Hepatocyte (in vitro differentiated cells): ENCODE measurements around the gene NAAA. TPM values are rescaled to one million over a fixed set of nuclear protein-coding genes. Genes with fewer than 3 reads are reported as not detected.

Experiments
- DNase-seq: peaks from one replicate; pipeline ENCODE4 v3.0.0-alpha.2; 2016; ENCODE audit warnings: low spot score
- H2AFZ ChIP-seq: fragments of 200-600 bp; sonication (generic); 2 replicates; pipeline ENCODE4 v1.6.0; 2016; ENCODE audit warnings: antibody characterized with exemption, mild to moderate bottlenecking
- H3K27ac ChIP-seq: fragments of 200-600 bp; sonication (generic); 2 replicates; pipeline ENCODE4 v1.5.1; 2016; ENCODE audit warnings: mild to moderate bottlenecking
- H3K27me3 ChIP-seq: fragments of 200-600 bp; sonication (generic); 2 replicates; pipeline ENCODE4 v1.6.1; 2016
- H3K36me3 ChIP-seq: fragments of 200-600 bp; sonication (generic); replicated peaks from 2 replicates; pipeline ENCODE4 v1.5.1; 2016; ENCODE audit warnings: low read depth; ENCODE audit not compliant: insufficient read depth
- H3K4me1 ChIP-seq: fragments of 200-600 bp; sonication (generic); 2 replicates; pipeline ENCODE4 v1.5.1; 2016; ENCODE audit warnings: mild to moderate bottlenecking, moderate library complexity; ENCODE audit not compliant: insufficient read depth
- H3K4me2 ChIP-seq: fragments of 200-600 bp; sonication (generic); 2 replicates; pipeline ENCODE4 v1.6.0; 2016
- H3K4me3 ChIP-seq: fragments of 200-600 bp; sonication (generic); 2 replicates; pipeline ENCODE4 v1.5.1; 2016; ENCODE audit warnings: mild to moderate bottlenecking
- H3K79me2 ChIP-seq: fragments of 200-600 bp; sonication (generic); 2 replicates; pipeline ENCODE4 v1.6.0; 2017; ENCODE audit warnings: mild to moderate bottlenecking
- H3K9me2 ChIP-seq: fragments of 200-600 bp; sonication (generic); replicated peaks from 2 replicates; pipeline ENCODE4 v1.6.0; 2017; ENCODE audit warnings: mild to moderate bottlenecking; ENCODE audit not compliant: insufficient read depth
- H3K9me3 ChIP-seq: fragments of 200-600 bp; sonication (generic); 2 replicates; pipeline ENCODE4 v1.5.1; 2016; ENCODE audit warnings: low read depth, mild to moderate bottlenecking
- H4K20me1 ChIP-seq: fragments of 200-600 bp; sonication (generic); 2 replicates; pipeline ENCODE4 v1.6.0; 2016; ENCODE audit warnings: mild to moderate bottlenecking; ENCODE audit not compliant: insufficient read depth, poor library complexity, severe bottlenecking
- EZH2 ChIP-seq: fragments of 200-600 bp; sonication (generic); IDR thresholded peaks from 2 replicates; pipeline ENCODE4 v1.6.1; 2016; ENCODE audit warnings: antibody characterized with exemption, mild to moderate bottlenecking, borderline replicate concordance
- EZH2phosphoT487 ChIP-seq: fragments of 200-600 bp; sonication (generic); IDR thresholded peaks from one replicate; pipeline ENCODE4 v1.6.1; 2018; ENCODE audit warnings: antibody characterized with exemption, mild to moderate bottlenecking, low read depth, moderate library complexity; ENCODE audit not compliant: unreplicated experiment, severe bottlenecking
- WGBS: methylation state at CpG from one replicate; pipeline ENCODE4 v1.1.6; 2016; ENCODE audit warnings: low lambda C conversion rate; ENCODE audit errors: missing lambda C conversion rate; 5-methylcytosine and 5-hydroxymethylcytosine counted together
- polyA plus RNA-seq: library from polyadenylated mRNA; unstranded; fragments of >200 nt; fragmentation: Nextera tagmentation; extraction: Ambion mirVana; gene quantifications from 2 replicates; pipeline ENCODE4 v1.2.1, GENCODE V29; 2016
- total RNA-seq: library from RNA; depleted of rRNA; stranded (reverse); fragments of >200 nt; gene quantifications from 2 replicates; pipeline ENCODE4 v1.2.3, GENCODE V29; 2014
- TF ChIP-seq, protein P1 (sequence below): fragments of 200-600 bp; sonication (generic); IDR thresholded peaks from 2 replicates; pipeline ENCODE4 v1.5.1; 2016; ENCODE audit warnings: antibody characterized with exemption, mild to moderate bottlenecking; ENCODE audit not compliant: poor library complexity

Gene NAAA
- total and polyA plus RNA-seq, 2 experiments from 2014 or later: 21.8 to 41.0 TPM

- no peak for DNase-seq
- Histone ChIP-seq H3K9me3 (no peaks in the 10 kb centered on the region), H3K36me3 (no peaks in the 10 kb centered on the region), H4K20me1 (no peaks in the 10 kb centered on the region), H2AFZ (no peak overlapping the region), H3K9me2 (no peaks in the 10 kb centered on the region), H3K79me2 (no peaks in the 10 kb centered on the region), H3K27ac (no peak overlapping the region), H3K4me3 (no peak overlapping the region), H3K4me2 (no peak overlapping the region), H3K27me3 (no peaks in the 10 kb centered on the region), H3K4me1 (no peaks in the 10 kb centered on the region)
- no peak for TF ChIP-seq EZH2
- TF ChIP-seq, protein P1, sequence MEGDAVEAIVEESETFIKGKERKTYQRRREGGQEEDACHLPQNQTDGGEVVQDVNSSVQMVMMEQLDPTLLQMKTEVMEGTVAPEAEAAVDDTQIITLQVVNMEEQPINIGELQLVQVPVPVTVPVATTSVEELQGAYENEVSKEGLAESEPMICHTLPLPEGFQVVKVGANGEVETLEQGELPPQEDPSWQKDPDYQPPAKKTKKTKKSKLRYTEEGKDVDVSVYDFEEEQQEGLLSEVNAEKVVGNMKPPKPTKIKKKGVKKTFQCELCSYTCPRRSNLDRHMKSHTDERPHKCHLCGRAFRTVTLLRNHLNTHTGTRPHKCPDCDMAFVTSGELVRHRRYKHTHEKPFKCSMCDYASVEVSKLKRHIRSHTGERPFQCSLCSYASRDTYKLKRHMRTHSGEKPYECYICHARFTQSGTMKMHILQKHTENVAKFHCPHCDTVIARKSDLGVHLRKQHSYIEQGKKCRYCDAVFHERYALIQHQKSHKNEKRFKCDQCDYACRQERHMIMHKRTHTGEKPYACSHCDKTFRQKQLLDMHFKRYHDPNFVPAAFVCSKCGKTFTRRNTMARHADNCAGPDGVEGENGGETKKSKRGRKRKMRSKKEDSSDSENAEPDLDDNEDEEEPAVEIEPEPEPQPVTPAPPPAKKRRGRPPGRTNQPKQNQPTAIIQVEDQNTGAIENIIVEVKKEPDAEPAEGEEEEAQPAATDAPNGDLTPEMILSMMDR: no peak
- TF ChIP-seq EZH2phosphoT487: no peak
Measured at GRCh38 chr4:75898536-75898935, 42.3 kb downstream of the NAAA start.

DNA sequence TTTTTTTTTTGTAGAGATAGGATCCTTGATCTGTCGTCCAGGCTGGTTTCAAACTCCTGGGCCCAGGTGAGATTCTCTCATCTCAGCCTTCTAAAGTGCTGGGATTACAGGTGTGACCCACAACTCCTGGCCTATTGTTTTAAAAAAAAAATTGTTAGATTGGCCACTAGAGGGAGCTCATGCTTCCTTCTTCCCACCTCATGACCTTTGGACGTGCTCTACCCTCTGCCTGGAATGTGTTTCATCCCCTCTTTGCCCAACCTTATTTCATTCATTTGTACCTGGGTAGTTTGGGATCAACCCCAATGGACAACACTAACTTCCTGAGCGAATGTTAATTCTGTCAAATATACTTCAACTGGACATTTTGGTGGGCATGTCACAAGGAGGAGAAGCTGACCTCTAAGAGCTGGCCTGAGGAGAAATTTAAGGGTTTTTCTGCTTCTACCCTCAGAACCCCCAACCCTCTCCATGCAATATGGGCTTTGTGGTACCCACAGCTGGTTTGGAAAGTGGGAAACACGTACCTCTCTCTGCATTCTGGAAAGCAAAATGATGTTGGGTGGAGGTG is 45.0 kb downstream of the NAAA start:
- no peak overlapping the region for H2AFZ ChIP-seq
- no peaks in the 10 kb centered on the region for H3K36me3 ChIP-seq
- no peak overlapping the region for H3K27ac ChIP-seq
- peak; percentile 50 for DNase-seq
- H3K4me2 ChIP-seq: no peak overlapping the region
- H4K20me1 ChIP-seq: no peaks in the 10 kb centered on the region
- TF ChIP-seq EZH2phosphoT487: no peak
- no peak for TF ChIP-seq EZH2
- TF ChIP-seq, protein P1: peak; percentile 66
- H3K9me2 ChIP-seq: no peaks in the 10 kb centered on the region
- no peaks in the 10 kb centered on the region for H3K79me2 ChIP-seq
- WGBS: 47% methylated on average over 4 of the region's 4 CpGs
- no peaks in the 10 kb centered on the region for H3K27me3 ChIP-seq
- no peaks in the 10 kb centered on the region for H3K4me1 ChIP-seq
- no peaks in the 10 kb centered on the region for H3K9me3 ChIP-seq
- H3K4me3 ChIP-seq: no peak overlapping the region

DNA sequence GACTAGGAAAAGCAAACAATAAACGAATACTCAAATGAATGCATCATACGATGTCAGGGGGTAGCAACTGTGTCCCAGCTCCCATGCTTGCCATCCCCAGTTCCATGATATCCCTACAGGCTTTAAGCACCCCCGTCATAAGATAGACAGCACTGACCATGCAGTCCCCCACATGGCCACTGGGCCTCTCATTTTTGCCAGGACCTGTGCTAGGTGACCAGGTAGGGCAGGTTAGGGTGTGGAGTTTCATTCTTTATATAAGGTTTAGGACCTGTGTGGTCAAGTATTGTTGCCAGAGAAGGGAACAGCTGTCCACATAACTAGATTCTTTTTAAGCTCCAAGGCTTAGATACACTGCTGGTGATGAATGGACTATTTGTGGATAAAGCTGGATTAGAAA is 48.3 kb downstream of the NAAA start:
- no peak overlapping the region for H3K27ac ChIP-seq
- TF ChIP-seq EZH2phosphoT487 (no peak), EZH2 (no peak)
- TF ChIP-seq, protein P1: no peak
- H3K9me2 ChIP-seq: no peaks in the 10 kb centered on the region
- H3K4me1 ChIP-seq: no peaks in the 10 kb centered on the region
- WGBS: 81% methylated on average over 3 of the region's 3 CpGs
- no peaks in the 10 kb centered on the region for H3K9me3 ChIP-seq
- DNase-seq: no peak
- H4K20me1 ChIP-seq: no peaks in the 10 kb centered on the region
- H3K27me3 ChIP-seq: peaks cover 3% of the 10 kb centered on the region
- no peaks in the 10 kb centered on the region for H3K79me2 ChIP-seq
- no peak overlapping the region for H3K4me3 ChIP-seq
- no peaks in the 10 kb centered on the region for H3K36me3 ChIP-seq
- no peak overlapping the region for H3K4me2 ChIP-seq
- no peak overlapping the region for H2AFZ ChIP-seq

DNA sequence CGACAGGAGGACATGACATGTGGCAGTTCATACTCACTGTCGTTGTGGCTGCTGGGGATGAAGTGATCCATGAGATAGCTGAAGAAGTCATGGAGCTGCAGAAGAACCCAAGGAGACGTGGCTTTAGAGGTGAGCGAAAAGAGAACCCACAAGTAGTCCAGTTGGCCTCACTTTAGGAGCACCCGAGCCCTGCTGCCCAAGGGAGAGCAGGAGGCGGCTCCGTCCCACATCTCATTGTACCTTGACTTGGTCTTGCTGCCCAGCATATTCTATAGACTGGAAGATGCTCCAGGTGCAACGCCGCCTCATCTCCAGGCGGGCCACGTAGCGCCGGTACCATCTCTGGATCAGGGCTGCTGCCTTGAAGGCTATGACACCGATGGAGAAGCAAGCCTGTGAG is 49.2 kb downstream of the NAAA start:
- no peak for DNase-seq
- no peaks in the 10 kb centered on the region for H3K79me2 ChIP-seq
- H3K9me3 ChIP-seq: no peaks in the 10 kb centered on the region
- H3K4me2 ChIP-seq: no peak overlapping the region
- H3K4me1 ChIP-seq: no peaks in the 10 kb centered on the region
- no peaks in the 10 kb centered on the region for H3K36me3 ChIP-seq
- no peak overlapping the region for H3K4me3 ChIP-seq
- H2AFZ ChIP-seq: no peak overlapping the region
- no peak overlapping the region for H3K27ac ChIP-seq
- H3K9me2 ChIP-seq: no peaks in the 10 kb centered on the region
- no peaks in the 10 kb centered on the region for H4K20me1 ChIP-seq
- 95% methylated on average over 13 of the region's 14 CpGs for WGBS
- TF ChIP-seq EZH2 (no peak), EZH2phosphoT487 (no peak)
- TF ChIP-seq, protein P1: no peak
- H3K27me3 ChIP-seq: peaks cover 3% of the 10 kb centered on the region
